Frontal cortex (tissue), 4 donors: ENCODE measurements around the gene SPRR5. TPM values are rescaled to one million over a fixed set of nuclear protein-coding genes. Genes with fewer than 3 reads are reported as not detected.

Source experiments
- DNase-seq, 2 donors: peaks; one replicate each; pipeline ENCODE4 v3.0.0; 2012; ENCODE audit warnings: low spot score in 2 of 2
- FAIRE-seq: peaks from 2 replicates; lab custom pipeline; 2012; peaks lifted over from hg19 to GRCh38; lab: Jason Lieb, UNC
- total RNA-seq: library from RNA; depleted of rRNA; stranded (reverse); fragments of >200 nt; gene quantifications from one replicate; pipeline ENCODE4 v1.2.3, GENCODE V29; 2014
- donor health status: control.
- donor health status: control.
- donor health status: control.

Gene SPRR5
- total RNA-seq, 1 donor from 2014 or later = not detected

- DNase-seq (no peak), FAIRE-seq (no peak)
Observed at GRCh38 chr1:152941037-152941711, 5.8 kb upstream of the SPRR5 start.

GRCh38 chr1:152942161-152942560, 4.8 kb upstream of the SPRR5 start:
- DNase-seq (no peak), FAIRE-seq (no peak)

- FAIRE-seq (no peak), DNase-seq (no peak)
Observed at GRCh38 chr1:152946248-152946647, 758 bp upstream of the SPRR5 start.

- no peak for FAIRE-seq
Observed at GRCh38 chr1:152951711-152952110, 4.7 kb downstream of the SPRR5 start.

GRCh38 chr1:152953761-152954160, 6.8 kb downstream of the SPRR5 start:
- DNase-seq (no peak), FAIRE-seq (no peak)

More at GRCh38 chr1:152951711-152952110, 4.7 kb downstream of the SPRR5 start:
- no peak for DNase-seq

- DNase-seq (no peak), FAIRE-seq (no peak)
Observed at GRCh38 chr1:152954436-152954835, 7.4 kb downstream of the SPRR5 start.

GRCh38 chr1:152957561-152957960, 10.6 kb downstream of the SPRR5 start:
- FAIRE-seq (no peak), DNase-seq (no peak)

- FAIRE-seq = no peak
- DNase-seq = no peak
Observed at GRCh38 chr1:152959273-152959672, 12.3 kb downstream of the SPRR5 start.

GRCh38 chr1:152959801-152960451, 12.9 kb downstream of the SPRR5 start:
- DNase-seq = no peak
- FAIRE-seq = no peak

- no peak for DNase-seq
- no peak for FAIRE-seq
Observed at GRCh38 chr1:152960452-152961044, 13.5 kb downstream of the SPRR5 start.

GRCh38 chr1:152961226-152961891, 14.4 kb downstream of the SPRR5 start:
- FAIRE-seq (no peak), DNase-seq (no peak)

- no peak for DNase-seq
- FAIRE-seq = no peak
Observed at GRCh38 chr1:152962876-152963415, 15.9 kb downstream of the SPRR5 start.

GRCh38 chr1:152964536-152964935, 17.5 kb downstream of the SPRR5 start:
- FAIRE-seq = no peak

GRCh38 chr1:152965853-152966252, 18.8 kb downstream of the SPRR5 start:
- DNase-seq = no peak
- FAIRE-seq = no peak

More at GRCh38 chr1:152964536-152964935, 17.5 kb downstream of the SPRR5 start:
- no peak for DNase-seq

- FAIRE-seq (no peak), DNase-seq (no peak)
Observed at GRCh38 chr1:152967201-152967600, 20.2 kb downstream of the SPRR5 start.

GRCh38 chr1:152968248-152968647, 21.2 kb downstream of the SPRR5 start:
- no peak for DNase-seq
- no peak for FAIRE-seq

- DNase-seq = no peak
- FAIRE-seq = no peak
Observed at GRCh38 chr1:152969036-152969435, 22.0 kb downstream of the SPRR5 start.

- no peak for DNase-seq
- FAIRE-seq = no peak
Observed at GRCh38 chr1:152970495-152970894, 23.5 kb downstream of the SPRR5 start, which contains the start of gene SPRR4. Gene SPRR4, plus strand, starts transcription at chr1:152970648. Its CDS starts 1,243 bp downstream, at chr1:152971891.

GRCh38 chr1:152972196-152972886, 25.3 kb downstream of the SPRR5 start:
- no peak for FAIRE-seq

GRCh38 chr1:152976688-152977087, 29.7 kb downstream of the SPRR5 start:
- FAIRE-seq = no peak
- DNase-seq = no peak

More at GRCh38 chr1:152972196-152972886, 25.3 kb downstream of the SPRR5 start:
- DNase-seq = no peak
